Measurements from ENCODE around the gene REV3L.

- TF ChIP-seq CTCF (conservative IDR thresholded peaks at IDR 0.05; ENCODE audit: low read depth, low read length), result no peak
- no peak for TF ChIP-seq EZH2 (IDR thresholded peaks at IDR 0.05; ENCODE audit: low read length, unreplicated experiment)
- TF ChIP-seq EZH2phosphoT487 (IDR thresholded peaks at IDR 0.05; ENCODE audit: borderline replicate concordance, low read length), result no peak
Observed at GRCh38 chr6:111418971-111419693, 63.9 kb downstream of the REV3L start.

Data from PC-3 (cell line).